Measurements from ENCODE around the gene GJC1.

GJC1 gene

DNA sequence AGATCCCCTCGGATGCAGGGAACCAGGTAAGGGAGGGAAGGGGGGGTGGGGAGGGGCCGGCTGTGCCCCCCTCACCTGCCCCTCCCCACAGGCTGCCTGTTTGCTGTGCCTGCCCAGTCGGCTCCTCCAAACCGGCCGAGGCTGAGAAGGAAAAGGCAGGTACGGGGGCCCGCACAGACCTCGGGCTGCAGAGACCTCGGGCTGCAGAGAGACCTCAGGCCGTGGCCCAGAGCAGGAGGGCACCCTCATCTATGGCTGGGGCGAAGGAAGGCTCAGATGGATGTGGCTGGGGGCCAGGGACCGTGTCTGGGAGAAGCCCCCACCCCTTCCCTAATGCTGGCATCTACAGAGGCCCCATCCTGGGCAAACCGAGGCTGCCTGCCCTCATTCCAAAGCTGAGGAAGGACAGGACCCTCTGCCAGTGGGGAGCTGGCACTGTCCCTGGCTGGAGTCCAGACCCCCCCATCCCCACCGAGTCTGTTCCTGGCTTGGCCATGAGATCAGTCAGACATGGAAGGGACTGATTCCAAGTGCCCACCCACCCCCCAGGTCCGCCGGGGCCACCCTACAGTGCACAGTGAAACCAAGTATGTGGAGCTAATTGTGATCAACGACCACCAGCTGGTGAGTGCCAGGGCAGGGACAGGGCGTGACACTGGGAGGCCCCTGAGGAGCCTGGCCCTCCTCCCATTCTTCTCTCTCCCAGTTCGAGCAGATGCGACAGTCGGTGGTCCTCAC lies 57.6 kb downstream of the GJC1 start:
- TF ChIP-seq, protein P1, sequence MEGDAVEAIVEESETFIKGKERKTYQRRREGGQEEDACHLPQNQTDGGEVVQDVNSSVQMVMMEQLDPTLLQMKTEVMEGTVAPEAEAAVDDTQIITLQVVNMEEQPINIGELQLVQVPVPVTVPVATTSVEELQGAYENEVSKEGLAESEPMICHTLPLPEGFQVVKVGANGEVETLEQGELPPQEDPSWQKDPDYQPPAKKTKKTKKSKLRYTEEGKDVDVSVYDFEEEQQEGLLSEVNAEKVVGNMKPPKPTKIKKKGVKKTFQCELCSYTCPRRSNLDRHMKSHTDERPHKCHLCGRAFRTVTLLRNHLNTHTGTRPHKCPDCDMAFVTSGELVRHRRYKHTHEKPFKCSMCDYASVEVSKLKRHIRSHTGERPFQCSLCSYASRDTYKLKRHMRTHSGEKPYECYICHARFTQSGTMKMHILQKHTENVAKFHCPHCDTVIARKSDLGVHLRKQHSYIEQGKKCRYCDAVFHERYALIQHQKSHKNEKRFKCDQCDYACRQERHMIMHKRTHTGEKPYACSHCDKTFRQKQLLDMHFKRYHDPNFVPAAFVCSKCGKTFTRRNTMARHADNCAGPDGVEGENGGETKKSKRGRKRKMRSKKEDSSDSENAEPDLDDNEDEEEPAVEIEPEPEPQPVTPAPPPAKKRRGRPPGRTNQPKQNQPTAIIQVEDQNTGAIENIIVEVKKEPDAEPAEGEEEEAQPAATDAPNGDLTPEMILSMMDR (IDR thresholded peaks at IDR 0.05): no peak

DNA sequence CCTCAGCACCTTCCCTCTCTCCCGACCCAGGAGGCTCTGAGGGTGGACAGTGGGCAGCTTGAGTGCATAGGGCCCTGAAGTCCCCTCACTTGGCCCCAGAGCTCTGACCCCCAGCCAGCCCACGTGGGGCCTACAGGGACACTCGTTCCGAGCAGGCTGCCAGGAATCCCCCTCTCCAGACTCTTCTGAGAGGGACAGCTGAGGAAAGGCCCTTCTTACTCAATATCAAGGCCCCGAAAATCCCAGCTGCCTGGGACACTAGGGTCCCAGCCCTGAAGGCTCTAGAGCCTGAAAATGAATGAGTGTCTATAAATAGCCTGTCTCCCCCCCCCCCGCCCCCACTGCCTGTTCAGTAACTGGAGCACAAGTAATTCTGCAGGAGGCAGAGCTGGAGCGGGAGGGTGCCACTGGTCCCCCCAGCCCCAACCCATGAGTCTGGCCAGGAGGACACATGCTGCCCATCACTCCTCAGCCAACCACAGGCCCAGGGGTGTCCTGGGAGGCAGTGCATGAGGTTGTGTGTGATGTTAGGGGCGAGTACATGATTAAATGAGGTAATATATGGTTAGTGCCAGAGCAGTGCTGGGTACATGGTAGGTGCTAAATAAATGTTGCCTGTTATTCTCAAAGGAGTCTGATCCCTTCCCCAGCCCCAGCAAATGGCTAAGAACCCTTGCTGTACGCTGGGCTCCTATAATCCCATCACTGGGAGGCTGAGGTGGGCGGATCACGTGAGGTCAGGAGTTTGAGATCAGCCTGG lies 59.7 kb downstream of the GJC1 start:
- TF ChIP-seq, protein P1 (IDR thresholded peaks at IDR 0.05): no peak

DNA sequence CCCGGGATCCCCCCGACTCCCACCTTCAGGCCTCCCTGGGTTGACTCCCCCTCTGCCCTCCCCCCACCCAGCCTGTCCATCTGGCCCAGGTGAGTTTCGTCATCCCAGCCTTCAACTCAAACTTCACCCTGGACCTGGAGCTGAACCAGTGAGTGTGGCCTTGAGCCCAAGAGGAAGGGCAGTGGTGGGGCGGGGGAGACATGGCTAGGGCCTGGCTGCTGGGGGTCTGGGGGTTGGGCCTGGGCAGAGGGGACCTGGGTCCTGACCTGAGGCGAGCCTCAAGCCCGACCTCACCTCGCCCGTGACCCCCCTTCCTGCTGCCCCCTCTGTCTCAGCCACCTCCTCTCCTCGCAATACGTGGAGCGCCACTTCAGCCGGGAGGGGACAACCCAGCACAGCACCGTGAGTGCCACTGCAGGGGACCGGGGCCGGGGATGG lies 60.4 kb downstream of the GJC1 start:
- TF ChIP-seq, protein P1 (IDR thresholded peaks at IDR 0.05): no peak

DNA sequence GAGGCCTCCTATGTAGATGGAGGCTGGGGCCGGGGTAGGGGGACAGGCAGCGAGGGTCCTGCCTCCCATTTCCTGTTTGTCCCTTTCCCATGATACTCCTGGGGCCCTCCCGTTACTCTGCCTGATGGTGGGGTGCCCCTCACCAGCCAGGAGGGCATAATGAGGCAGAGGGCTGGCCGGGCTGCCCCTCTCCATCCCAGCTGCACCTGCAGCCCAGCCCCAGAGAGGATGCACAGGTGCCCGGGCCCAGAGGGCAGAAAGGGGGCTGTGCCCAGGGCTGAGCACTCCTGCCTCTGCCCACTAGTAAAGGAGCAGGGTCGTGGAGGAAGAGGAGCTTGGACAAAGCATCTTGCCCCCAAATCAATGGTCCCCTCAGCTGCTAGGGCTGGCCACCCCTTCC lies 60.9 kb downstream of the GJC1 start:
- TF ChIP-seq, protein P1 (IDR thresholded peaks at IDR 0.05): no peak

DNA sequence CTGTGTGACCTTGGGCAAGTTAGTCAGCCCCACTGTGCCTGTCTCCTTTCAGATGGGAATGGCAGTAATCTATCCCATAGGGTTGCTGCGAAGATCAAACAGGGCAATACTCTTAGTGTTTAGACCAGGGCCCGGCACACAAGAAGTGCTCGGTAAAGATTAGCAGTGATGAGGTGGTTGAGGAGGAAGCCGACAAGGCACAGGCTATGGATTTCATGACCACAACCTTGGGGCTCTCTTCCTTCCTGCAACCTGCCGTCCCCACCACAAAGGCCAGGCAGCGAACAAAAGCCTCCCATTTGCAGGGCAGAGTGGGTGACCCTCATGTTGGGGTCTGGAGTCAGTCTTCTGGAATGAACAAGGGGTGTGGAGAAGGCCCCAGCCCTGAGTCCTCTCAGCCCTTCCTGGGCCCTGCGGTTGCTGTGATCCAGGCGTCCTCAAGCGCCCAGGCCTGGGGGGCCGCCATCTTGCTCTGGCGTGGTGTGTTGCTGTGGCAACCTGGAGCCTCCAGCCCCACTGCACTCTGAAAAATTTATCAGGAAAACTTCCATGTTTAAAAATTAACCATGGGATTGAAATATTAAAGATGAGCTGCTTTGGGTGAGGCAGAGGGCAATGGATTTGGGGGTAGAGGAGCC lies 61.5 kb downstream of the GJC1 start:
- TF ChIP-seq, protein P1 (IDR thresholded peaks at IDR 0.05): no peak

DNA sequence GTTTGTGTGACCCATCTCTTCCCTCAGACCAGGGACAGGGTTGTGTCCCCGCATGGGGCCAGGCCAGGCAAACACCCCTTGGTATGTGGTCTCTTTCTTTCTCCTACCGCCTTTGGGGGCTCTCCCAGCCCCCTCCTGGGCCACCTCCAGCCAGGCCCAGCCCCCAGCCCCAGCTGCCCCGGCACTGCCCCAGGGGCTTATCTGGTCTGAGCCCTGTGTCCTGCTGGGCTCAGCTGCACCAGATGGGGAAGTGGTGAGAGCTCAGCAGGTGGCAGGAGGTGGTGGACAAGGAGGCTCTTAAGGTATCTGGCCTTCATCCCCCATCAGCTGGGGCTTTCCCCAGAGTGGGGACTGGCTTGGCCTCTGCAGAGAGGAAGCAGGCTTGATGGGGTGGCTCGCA lies 62.6 kb downstream of the GJC1 start:
- TF ChIP-seq, protein P1 (IDR thresholded peaks at IDR 0.05): no peak

DNA sequence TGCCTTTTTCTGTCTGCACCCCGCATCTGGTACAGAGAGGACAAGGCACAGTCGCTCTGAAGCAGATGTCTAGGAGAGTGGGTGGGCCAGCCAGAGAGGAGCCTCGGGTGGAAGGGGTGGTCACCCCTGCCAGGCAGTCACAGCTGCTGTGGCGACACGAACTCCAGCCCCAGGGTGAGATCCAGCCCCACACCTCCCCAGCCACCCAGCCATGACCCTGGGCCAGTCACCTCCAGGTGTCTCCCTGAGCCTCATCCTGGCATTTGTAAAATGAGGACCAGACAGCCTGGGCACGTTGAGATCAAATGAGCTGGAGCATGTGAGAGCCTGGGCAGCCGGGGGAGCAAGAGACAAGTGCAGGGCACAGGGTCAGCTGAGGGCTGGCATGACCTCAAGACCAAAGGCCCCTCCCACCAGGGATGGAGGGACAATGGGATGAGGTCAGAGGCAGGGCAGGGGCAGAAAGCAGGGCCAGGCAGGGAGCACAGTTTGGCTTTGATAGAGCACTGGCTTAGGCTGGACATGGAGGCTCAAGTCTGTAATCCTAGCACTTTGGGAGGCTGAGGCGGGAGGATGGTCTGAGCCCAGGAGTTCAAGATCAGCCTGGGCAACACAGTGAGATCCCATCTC lies 63.6 kb downstream of the GJC1 start:
- TF ChIP-seq, protein P1 (IDR thresholded peaks at IDR 0.05): no peak

Data from LNCAP (cell line).